AG08396 (cell line): Measurements from ENCODE around the gene TUBG2.
"Not testable (repeated sequence)": the region's sequence is repeated elsewhere in the genome, so short reads cannot be mapped to it uniquely, and the experiment has no call there.

ENCODE experiments used
- DNase-seq: peaks from one replicate; pipeline ENCODE4 v3.0.0; 2012; ENCODE audit warnings: low spot score, mixed read lengths

Gene TUBG2

GRCh38 chr17:42655528-42655927, 3.6 kb upstream of the TUBG2 start:
- DNase-seq: peak; percentile 48

DNA sequence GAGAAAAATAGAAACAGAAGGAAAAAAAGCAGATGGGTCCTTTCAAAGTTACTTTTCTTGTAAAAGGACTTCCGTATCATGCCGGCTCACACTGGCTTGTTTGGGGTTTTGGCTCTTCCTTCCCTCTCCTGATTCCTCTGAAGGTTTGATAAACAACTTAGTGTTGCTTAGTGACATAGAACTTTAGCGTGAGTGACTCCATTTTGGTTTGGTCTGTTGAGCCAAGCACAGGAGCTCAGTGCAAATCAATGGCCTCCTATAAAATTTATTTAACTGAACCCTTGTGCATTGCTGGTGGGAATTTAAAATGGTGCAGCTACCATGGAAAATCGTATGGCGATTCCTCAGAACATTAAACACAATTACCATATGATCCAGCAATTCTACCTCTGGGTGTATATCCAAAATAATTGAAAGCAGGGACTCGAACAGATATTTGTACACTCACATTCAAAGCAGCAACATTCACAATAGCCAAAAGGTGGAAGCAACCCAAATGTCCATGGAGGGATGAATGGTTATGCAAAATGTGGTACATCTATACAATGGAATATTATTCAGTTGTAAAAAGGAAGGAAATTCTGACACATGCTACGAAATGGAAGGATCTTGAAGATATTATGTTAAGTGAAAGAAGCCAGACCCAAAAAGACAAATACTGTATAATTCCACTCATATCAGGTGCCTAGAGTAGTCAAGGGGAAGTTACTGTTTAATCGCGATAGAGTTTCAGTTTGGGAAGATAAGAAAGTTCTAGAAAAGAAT, 1.1 kb upstream of the TUBG2 start:
- peak; percentile 1 for DNase-seq

DNA sequence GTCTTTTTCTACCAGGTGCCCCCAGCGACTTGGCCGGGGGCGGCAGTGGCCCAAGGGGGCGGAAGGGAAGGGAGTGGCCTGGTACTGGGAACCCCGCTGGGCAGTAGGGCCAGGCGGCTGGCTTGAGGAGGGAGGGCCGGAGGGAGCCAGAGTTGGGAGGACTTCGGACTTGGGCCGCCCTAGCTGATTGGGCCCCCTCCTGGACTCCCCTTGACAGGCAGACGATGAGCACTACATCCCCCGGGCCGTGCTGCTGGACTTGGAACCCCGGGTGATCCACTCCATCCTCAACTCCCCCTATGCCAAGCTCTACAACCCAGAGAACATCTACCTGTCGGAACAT, 819 bp downstream of the TUBG2 start:
- DNase-seq: not testable (repeated sequence)

- peak; percentile 66 for DNase-seq
Measured at GRCh38 chr17:42660692-42661345, 1.7 kb downstream of the TUBG2 start.

DNA sequence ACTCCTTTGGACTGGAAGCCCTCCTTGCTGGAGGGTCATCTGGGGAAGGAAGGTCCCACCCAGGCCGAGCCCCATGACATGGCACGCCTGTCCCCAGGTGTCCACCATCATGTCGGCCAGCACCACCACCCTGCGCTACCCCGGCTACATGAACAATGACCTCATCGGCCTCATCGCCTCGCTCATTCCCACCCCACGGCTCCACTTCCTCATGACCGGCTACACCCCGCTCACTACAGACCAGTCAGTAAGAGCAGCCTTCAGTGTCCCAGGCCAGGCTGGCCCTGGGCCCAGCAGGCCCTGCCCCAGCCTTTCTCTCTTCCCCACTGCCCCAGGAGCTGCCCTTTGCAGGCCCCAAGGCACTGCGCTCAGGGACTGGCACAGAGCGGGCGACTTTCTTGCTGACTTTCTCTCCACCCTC, 6.5 kb downstream of the TUBG2 start:
- DNase-seq: no peak

DNA sequence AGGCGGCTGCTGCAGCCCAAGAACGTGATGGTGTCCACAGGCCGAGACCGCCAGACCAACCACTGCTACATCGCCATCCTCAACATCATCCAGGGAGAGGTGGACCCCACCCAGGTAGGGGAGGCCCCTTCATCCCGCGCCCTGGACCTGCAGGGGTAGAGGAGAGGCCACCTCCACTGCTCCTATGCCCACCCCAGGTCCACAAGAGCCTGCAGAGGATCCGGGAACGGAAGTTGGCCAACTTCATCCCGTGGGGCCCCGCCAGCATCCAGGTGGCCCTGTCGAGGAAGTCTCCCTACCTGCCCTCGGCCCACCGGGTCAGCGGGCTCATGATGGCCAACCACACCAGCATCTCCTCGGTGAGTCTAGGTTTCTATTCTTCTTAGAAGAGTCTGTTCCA, 7.0 kb downstream of the TUBG2 start:
- DNase-seq: not testable (repeated sequence)

GRCh38 chr17:42667088-42667951, 8.2 kb downstream of the TUBG2 start:
- DNase-seq: peak; percentile 91

DNA sequence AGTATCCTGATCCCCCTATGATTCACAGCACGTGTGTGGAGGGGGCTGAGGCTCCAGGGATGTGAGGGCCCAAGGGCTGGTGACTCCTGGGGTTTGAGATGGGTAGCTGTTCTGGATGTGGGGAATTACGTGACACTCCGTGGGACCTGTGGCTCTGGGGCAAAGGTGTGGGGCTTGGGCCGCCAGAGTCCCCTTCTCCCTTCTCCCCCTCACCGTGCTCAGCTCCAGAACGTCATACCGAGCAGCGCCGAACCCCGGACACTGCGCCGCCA, 10.6 kb downstream of the TUBG2 start:
- no peak for DNase-seq

- DNase-seq: no peak
Measured at GRCh38 chr17:42669977-42670788, 11.1 kb downstream of the TUBG2 start.

DNA sequence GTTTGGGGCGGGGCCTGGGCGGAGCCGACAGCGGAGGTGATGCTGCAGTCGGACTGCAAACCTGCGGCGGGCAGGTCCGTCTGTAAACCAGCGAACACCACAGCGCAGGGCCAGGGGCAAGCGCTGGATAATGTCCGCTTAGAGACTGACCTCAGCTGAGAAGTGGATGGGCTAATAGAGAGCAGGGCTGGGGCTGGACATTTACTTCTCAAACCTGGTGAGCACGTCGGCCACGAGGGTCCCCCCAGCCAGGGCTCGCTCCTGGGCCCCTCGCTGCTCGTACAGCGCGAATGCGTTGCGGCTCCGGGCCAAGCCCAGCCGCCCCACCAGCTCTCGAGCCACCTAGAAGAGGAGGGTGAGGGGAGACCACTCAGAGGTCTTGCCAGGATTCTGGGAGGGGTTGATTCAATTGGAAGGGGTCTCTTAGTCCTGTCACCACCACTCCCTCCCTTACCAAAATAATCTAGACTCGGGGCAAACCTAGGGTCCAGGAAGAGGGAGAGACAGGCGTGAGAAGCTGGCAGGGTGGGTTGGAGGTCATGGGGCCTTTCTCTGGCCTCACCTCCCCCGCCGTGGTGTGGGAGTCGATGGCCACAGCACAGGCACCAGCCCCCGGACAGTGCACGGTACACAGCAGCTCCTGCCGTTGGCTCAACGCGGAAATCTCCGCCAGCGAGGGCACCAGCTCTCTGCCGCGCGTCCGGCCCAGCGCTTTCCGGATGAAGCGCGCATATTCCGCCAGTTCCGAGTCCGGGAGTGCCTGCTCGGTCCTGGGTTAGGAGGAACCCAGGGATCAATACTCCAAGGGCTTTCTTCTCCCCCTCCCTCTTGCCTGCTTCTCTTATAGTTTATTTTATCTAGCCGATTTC, 11.9 kb downstream of the TUBG2 start:
- no peak for DNase-seq

- DNase-seq: no peak
Measured at GRCh38 chr17:42672038-42672437, 13.0 kb downstream of the TUBG2 start.

- no peak for DNase-seq
Measured at GRCh38 chr17:42673266-42673884, 14.3 kb downstream of the TUBG2 start.

DNA sequence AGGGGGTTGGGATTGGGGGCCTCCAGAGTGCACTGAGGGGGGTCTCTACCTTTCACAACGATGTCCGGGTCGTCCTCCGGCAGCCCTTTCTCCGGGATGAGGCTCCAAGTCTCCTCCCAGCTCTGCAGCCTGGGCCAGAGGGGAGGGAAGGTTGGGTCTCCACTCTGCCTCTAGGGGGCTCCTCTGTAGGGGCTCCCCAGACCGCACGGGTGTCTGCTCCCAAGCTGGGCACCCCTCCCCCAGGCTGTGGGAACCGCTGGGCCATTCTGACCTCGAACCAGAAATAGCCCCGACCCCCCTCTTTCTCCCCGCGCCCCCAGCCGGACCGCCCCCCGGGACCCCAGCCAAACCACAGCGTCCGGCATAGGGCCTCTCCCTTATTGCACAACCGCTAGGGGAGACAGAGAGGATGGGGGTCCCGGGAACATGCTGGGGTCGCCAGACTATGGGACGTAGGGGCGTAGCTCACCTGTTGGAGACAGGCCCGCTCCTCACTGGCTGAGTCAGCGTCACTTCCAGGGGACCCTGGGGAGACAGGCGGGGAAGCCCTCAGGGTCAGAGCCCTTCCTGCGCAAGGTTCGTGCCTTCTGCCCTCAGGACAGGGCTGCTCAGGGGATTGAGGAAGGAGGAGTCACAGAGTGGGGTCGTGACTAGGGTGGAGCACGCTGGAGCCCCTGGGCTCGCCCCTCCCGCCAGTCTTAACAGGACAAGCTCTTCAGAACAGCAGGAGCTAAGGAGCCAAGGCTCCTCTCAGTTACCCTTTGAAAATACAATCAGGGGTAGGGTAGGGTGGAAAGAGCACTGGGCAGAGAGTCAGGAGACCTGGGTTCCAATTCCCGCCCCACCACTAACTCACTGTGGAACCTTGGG, 15.0 kb downstream of the TUBG2 start:
- peak; percentile 84 for DNase-seq

DNA sequence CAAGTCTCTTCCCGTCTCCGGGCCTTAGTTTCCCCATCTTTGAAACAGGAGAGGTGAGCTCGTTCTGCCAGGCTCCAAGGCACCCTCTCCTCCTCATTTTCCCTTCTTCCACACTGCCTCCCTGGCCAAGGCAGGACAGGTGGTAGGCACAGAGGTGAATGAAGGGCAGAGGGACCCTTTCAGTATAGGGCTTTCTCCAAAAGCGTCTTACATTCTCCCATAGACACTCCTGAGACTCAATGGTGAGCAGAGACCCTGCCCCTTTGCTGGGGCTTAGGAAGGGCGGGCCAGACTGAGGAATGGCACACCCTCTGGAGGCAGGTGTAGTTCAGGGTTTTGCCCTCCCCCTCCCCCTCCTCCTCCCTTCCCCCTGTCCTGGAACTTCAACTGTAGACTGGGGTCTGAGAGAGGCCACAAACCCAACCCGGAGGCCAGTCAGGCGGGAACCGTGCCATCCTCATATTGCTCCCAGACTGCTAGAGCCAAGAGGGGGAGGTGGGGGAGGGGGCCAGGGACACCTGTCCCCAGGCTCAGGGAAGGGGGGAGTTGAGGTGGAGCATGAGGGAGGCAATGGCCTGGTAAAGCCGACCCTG, 15.8 kb downstream of the TUBG2 start:
- DNase-seq: no peak

DNA sequence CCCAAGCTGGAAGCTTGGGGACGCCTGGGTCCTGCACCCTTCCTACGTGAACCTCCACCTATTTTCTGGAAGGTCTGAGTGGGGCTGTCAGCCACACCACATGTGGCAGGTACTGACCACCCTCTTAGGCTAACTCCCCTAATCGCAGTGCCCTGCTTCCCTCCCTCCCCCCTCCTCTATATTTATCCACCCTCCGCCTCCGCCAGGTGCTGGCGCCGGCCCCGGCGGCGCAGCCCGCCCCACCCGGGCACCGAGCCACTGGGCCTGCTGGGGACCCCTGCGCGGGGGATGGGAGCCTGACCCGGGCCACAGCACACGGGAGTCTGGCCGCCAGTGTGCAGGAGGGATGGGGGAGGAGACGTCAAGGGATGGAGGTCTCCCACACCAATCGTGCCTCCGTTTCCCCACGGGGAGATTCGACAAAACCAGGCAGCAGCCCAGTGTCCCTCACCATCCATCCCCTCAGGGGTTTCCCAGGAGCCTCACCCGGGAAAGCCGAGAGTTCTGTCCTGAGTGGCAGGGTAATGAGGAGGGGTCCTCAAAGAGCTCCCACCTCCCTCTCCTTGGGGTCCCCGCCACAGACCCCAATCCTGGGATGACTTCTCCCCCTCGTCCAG, 16.4 kb downstream of the TUBG2 start:
- DNase-seq: peak; percentile 37

DNA sequence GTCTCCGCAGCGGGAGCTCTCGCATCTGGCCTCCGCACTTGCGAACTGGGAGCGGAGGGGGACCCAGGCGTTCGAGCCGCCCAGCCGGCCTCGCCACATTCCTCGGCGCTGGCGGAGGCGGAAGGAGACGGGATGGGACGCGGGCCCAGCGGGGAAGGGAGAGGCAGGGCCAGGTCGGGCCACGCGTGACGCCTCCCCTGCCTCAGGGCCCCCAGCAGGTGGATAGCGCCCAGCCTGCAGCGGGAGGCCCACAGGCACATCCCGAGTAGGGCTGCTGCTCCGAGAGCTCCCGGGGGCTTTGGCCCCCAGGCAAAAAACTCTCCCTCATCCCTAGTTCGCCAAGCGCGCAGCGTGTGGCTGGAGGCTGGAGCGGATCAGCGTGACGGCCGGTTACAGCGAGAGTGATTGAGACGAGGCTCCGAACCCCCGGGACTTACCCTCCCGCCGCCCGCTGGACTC, 16.9 kb downstream of the TUBG2 start:
- peak; percentile 74 for DNase-seq

- no peak for DNase-seq
Measured at GRCh38 chr17:42676424-42677011, 17.4 kb downstream of the TUBG2 start, which contains the start of gene PLEKHH3. PLEKHH3 (minus strand) TSS chr17:42676994; CDS start chr17:42676563, 431 bp downstream.
